HepG2 (cell line): ENCODE data around the gene BICDL2. TPM values are rescaled to one million over a fixed set of nuclear protein-coding genes. Genes with fewer than 3 reads are reported as not detected.

Experiments
- NR2F2 ChIP-seq: IDR thresholded peaks from 2 replicates; pipeline ENCODE4 v1.6.1; 2012; ENCODE audit warnings: low read depth, inconsistent platforms, borderline replicate concordance
- NRL ChIP-seq: sonication (generic); formaldehyde crosslinking; IDR thresholded peaks from 2 replicates; pipeline ENCODE4 v1.5.0; 2020; ENCODE audit warnings: missing genetic modification reagents, mild to moderate bottlenecking, moderate library complexity, borderline replicate concordance
- ZBTB38 ChIP-seq: sonication (generic); formaldehyde crosslinking; IDR thresholded peaks from 2 replicates; pipeline ENCODE4 v1.5.1; 2020; ENCODE audit warnings: mild to moderate bottlenecking, missing genetic modification reagents
- ZFP36L2 ChIP-seq: sonication (generic); formaldehyde crosslinking; IDR thresholded peaks from 2 replicates; pipeline ENCODE4 v1.4.0; 2020; ENCODE audit warnings: missing genetic modification reagents
- ZFP62 ChIP-seq: sonication (generic); formaldehyde crosslinking; IDR thresholded peaks from 2 replicates; pipeline ENCODE4 v1.4.0; 2020; ENCODE audit warnings: missing genetic modification reagents
- ZNF205 ChIP-seq: IDR thresholded peaks from 2 replicates; pipeline ENCODE4 v1.6.1; 2018; ENCODE audit warnings: missing biosample characterization, missing genetic modification reagents
- ZNF224 ChIP-seq: sonication (generic); formaldehyde crosslinking; IDR thresholded peaks from 2 replicates; pipeline ENCODE4 v1.5.0; 2020; ENCODE audit warnings: mild to moderate bottlenecking, missing genetic modification reagents
- polyA plus RNA-seq, 8 experiments: library from polyadenylated mRNA; depleted of rRNA in 3 of 8; stranded (reverse) in 7 of 8; unstranded in 1 of 8; fragments of >200 nt; fragmentation: Illumina TruSeq in 4 of 8; extraction: Trizol in 4 of 8; gene quantifications; 2 replicates each; pipeline versions ENCODE4 v1.2.1 to v1.2.3, GENCODE V29; 2011 to 2016; ENCODE audit warnings: low read depth in 4 of 8, missing spikeins in 1 of 8, mixed read lengths in 1 of 8; ENCODE audit not compliant: insufficient read depth in 1 of 8
- total RNA-seq, 5 experiments: library from RNA; depleted of rRNA; stranded (reverse); fragments of >200 nt; fragmentation: Illumina TruSeq; extraction: Trizol; gene quantifications; 2 replicates each; pipeline ENCODE4 v1.2.3, GENCODE V29; 2016; ENCODE audit warnings: low read depth in 1 of 5
- TF ChIP-seq, protein P1 (sequence below): sonication (generic); formaldehyde crosslinking; IDR thresholded peaks from 2 replicates; pipeline ENCODE4 v1.4.0; 2020; ENCODE audit warnings: missing genetic modification reagents, borderline replicate concordance
- TF ChIP-seq, protein P2 (sequence below): sonication (generic); formaldehyde crosslinking; IDR thresholded peaks from 2 replicates; pipeline ENCODE4 v1.5.1; 2020; ENCODE audit warnings: mild to moderate bottlenecking, missing genetic modification reagents, borderline replicate concordance
- TF ChIP-seq, protein P3 (sequence below): sonication (generic); formaldehyde crosslinking; IDR thresholded peaks from 2 replicates; pipeline ENCODE4 v1.4.0; 2020; ENCODE audit warnings: missing genetic modification reagents
- TF ChIP-seq, protein P4 (sequence below): sonication (generic); formaldehyde crosslinking; IDR thresholded peaks from 2 replicates; pipeline ENCODE4 v1.5.0; 2020; ENCODE audit warnings: mild to moderate bottlenecking, missing genetic modification reagents, moderate library complexity
- TF ChIP-seq, protein P5 (sequence below), 2 experiments: sonication (generic) in 1 of 2; formaldehyde crosslinking in 1 of 2; IDR thresholded peaks; 2 replicates each; pipeline versions ENCODE4 v1.4.0 to v1.6.1; 2018 to 2020; ENCODE audit warnings: missing genetic modification reagents in 2 of 2, borderline replicate concordance in 1 of 2, low read depth in 1 of 2, mild to moderate bottlenecking in 1 of 2, missing biosample characterization in 1 of 2
- TF ChIP-seq, protein P6 (sequence below): sonication (generic); formaldehyde crosslinking; IDR thresholded peaks from 2 replicates; pipeline ENCODE4 v1.5.0; 2020; ENCODE audit warnings: missing genetic modification reagents
- TF ChIP-seq, protein P7 (sequence below): sonication (generic); formaldehyde crosslinking; IDR thresholded peaks from 2 replicates; pipeline ENCODE4 v1.5.0; 2020; ENCODE audit warnings: mild to moderate bottlenecking, missing genetic modification reagents

BICDL2 gene
- total and polyA plus RNA-seq, 2 of the 13 experiments (the other 11 are each of a cell fraction or from before 2014, with no cell fraction given) = 0.12 TPM; not detected in 1

DNA sequence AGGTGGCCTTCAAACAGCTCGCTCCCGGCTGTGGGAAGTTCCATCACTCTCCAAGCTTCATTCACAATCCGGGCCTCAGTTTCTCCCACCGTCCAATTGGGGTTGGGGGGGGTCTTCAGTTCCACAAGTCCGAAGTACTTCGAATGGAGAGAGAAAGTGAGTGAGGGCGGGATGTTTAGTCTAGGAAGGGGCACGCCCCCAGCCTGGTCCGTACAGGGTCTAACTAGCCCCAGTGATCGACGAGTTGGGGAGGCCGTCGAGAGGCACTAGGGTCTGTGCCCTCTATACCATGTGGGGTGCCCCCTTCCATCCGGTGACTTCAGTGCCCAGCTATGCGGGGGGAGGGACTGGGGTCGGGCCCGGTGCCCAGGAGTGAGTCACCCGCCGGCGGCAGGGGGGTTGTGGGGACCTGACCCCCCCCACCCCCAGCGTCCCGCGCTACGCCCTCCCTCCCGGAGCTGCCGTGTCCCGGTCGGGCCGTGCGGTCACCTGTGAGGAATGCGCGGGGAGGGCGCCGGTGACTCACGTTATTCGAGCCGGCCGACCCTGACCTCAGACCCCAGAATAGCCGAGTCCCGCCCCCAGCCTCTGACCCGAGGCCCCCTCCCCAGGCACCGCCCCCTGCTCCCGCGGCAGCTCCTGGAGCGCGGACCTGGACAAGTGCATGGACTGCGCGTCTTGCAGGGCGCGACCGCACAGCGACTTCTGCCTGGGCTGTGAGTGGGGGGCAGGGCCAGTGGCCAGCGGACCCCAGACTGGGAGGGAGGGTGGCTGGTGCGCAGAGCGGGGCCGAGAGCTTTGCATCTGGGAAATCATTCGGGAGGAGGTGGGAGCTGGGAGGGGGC lies 15.9 kb downstream of the BICDL2 start (continued):
- TF ChIP-seq, protein P1, sequence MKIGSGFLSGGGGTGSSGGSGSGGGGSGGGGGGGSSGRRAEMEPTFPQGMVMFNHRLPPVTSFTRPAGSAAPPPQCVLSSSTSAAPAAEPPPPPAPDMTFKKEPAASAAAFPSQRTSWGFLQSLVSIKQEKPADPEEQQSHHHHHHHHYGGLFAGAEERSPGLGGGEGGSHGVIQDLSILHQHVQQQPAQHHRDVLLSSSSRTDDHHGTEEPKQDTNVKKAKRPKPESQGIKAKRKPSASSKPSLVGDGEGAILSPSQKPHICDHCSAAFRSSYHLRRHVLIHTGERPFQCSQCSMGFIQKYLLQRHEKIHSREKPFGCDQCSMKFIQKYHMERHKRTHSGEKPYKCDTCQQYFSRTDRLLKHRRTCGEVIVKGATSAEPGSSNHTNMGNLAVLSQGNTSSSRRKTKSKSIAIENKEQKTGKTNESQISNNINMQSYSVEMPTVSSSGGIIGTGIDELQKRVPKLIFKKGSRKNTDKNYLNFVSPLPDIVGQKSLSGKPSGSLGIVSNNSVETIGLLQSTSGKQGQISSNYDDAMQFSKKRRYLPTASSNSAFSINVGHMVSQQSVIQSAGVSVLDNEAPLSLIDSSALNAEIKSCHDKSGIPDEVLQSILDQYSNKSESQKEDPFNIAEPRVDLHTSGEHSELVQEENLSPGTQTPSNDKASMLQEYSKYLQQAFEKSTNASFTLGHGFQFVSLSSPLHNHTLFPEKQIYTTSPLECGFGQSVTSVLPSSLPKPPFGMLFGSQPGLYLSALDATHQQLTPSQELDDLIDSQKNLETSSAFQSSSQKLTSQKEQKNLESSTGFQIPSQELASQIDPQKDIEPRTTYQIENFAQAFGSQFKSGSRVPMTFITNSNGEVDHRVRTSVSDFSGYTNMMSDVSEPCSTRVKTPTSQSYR = peak; percentile 67; the same call in 1 of the 2 replicates
- TF ChIP-seq ZFP36L2 (no peak), NR2F2 (peak; percentile 84), ZFP62 (CRISPR knock-in tag) (no peak), NRL (CRISPR knock-in tag) (no peak), ZNF224 (CRISPR knock-in tag) (no peak), ZNF205 (CRISPR knock-in tag) (no peak), ZBTB38 (CRISPR knock-in tag) (peak; percentile 20; the same call in 1 of the 2 replicates)
- TF ChIP-seq, protein P2, sequence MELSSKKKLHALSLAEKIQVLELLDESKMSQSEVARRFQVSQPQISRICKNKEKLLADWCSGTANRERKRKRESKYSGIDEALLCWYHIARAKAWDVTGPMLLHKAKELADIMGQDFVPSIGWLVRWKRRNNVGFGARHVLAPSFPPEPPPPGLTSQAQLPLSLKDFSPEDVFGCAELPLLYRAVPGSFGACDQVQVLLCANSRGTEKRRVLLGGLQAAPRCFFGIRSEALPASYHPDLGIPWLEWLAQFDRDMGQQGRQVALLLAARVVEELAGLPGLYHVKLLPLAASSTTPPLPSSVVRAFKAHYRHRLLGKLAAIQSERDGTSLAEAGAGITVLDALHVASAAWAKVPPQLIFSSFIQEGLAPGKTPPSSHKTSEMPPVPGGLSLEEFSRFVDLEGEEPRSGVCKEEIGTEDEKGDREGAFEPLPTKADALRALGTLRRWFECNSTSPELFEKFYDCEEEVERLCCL = no peak
- TF ChIP-seq, protein P3, sequence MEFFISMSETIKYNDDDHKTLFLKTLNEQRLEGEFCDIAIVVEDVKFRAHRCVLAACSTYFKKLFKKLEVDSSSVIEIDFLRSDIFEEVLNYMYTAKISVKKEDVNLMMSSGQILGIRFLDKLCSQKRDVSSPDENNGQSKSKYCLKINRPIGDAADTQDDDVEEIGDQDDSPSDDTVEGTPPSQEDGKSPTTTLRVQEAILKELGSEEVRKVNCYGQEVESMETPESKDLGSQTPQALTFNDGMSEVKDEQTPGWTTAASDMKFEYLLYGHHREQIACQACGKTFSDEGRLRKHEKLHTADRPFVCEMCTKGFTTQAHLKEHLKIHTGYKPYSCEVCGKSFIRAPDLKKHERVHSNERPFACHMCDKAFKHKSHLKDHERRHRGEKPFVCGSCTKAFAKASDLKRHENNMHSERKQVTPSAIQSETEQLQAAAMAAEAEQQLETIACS (CRISPR knock-in tag) = no peak; the same call in 1 of the 2 replicates
- TF ChIP-seq, protein P4, sequence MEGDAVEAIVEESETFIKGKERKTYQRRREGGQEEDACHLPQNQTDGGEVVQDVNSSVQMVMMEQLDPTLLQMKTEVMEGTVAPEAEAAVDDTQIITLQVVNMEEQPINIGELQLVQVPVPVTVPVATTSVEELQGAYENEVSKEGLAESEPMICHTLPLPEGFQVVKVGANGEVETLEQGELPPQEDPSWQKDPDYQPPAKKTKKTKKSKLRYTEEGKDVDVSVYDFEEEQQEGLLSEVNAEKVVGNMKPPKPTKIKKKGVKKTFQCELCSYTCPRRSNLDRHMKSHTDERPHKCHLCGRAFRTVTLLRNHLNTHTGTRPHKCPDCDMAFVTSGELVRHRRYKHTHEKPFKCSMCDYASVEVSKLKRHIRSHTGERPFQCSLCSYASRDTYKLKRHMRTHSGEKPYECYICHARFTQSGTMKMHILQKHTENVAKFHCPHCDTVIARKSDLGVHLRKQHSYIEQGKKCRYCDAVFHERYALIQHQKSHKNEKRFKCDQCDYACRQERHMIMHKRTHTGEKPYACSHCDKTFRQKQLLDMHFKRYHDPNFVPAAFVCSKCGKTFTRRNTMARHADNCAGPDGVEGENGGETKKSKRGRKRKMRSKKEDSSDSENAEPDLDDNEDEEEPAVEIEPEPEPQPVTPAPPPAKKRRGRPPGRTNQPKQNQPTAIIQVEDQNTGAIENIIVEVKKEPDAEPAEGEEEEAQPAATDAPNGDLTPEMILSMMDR (CRISPR knock-in tag) = no peak
- TF ChIP-seq, protein P5, sequence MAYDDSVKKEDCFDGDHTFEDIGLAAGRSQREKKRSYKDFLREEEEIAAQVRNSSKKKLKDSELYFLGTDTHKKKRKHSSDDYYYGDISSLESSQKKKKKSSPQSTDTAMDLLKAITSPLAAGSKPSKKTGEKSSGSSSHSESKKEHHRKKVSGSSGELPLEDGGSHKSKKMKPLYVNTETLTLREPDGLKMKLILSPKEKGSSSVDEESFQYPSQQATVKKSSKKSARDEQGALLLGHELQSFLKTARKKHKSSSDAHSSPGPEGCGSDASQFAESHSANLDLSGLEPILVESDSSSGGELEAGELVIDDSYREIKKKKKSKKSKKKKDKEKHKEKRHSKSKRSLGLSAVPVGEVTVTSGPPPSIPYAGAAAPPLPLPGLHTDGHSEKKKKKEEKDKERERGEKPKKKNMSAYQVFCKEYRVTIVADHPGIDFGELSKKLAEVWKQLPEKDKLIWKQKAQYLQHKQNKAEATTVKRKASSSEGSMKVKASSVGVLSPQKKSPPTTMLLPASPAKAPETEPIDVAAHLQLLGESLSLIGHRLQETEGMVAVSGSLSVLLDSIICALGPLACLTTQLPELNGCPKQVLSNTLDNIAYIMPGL (CRISPR knock-in tag; IDR thresholded peaks at IDR 0.05; ENCODE audit: borderline replicate concordance in 1 of 2, low read depth in 1 of 2) = peak; percentile 44 to 64; a peak in 3 of 4 replicates
- TF ChIP-seq, protein P6, sequence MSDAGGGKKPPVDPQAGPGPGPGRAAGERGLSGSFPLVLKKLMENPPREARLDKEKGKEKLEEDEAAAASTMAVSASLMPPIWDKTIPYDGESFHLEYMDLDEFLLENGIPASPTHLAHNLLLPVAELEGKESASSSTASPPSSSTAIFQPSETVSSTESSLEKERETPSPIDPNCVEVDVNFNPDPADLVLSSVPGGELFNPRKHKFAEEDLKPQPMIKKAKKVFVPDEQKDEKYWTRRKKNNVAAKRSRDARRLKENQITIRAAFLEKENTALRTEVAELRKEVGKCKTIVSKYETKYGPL (CRISPR knock-in tag) = no peak; the same call in 1 of the 2 replicates
- TF ChIP-seq, protein P7, sequence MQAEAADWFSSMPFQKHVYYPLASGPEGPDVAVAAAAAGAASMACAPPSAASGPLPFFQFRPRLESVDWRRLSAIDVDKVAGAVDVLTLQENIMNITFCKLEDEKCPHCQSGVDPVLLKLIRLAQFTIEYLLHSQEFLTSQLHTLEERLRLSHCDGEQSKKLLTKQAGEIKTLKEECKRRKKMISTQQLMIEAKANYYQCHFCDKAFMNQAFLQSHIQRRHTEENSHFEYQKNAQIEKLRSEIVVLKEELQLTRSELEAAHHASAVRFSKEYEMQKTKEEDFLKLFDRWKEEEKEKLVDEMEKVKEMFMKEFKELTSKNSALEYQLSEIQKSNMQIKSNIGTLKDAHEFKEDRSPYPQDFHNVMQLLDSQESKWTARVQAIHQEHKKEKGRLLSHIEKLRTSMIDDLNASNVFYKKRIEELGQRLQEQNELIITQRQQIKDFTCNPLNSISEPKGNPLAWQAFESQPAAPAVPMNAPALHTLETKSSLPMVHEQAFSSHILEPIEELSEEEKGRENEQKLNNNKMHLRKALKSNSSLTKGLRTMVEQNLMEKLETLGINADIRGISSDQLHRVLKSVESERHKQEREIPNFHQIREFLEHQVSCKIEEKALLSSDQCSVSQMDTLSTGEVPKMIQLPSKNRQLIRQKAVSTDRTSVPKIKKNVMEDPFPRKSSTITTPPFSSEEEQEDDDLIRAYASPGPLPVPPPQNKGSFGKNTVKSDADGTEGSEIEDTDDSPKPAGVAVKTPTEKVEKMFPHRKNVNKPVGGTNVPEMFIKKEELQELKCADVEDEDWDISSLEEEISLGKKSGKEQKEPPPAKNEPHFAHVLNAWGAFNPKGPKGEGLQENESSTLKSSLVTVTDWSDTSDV = no peak
